GM19193 (cell line): ENCODE data around the gene NF2.

Source experiments
- POLR2A ChIP-seq: IDR thresholded peaks from 4 replicates; pipeline ENCODE4 v1.6.1; 2011; ENCODE audit not compliant: insufficient read depth, insufficient read length; ENCODE audit errors: extremely low read depth

The NF2 gene

DNA sequence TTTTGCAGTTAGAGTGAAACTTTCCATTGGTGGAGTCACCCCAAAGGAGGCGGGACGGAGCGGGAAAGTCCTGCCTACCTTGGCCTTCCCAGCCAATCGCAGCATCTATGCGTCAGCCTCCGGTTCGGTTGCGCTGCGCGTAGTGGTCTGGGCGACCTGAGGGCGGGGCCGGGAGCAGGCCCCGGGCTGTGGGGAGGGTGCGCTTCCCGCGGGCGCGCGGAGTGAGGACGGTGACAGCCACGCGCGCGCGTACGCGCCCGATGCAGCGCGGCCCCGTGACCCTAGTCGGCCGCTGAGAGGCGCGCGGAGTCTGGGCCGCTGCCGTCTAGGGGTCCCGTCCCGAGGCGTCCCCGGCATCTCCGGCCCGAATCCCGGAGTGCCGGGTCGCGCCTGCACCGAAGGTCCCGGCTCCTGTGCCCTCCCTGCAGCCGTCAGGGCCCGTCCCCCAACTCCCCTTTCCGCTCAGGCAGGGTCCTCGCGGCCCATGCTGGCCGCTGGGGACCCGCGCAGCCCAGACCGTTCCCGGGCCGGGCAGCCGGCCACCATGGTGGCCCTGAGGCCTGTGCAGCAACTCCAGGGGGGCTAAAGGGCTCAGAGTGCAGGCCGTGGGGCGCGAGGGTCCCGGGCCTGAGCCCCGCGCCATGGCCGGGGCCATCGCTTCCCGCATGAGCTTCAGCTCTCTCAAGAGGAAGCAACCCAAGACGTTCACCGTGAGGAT, at the start of gene NF2:
Gene NF2 (plus strand): TSS at position 276 of the 718 bp plus-strand sequence. CDS start 366 bp downstream, at position 642.
- TF ChIP-seq POLR2A = peak; percentile 77

DNA sequence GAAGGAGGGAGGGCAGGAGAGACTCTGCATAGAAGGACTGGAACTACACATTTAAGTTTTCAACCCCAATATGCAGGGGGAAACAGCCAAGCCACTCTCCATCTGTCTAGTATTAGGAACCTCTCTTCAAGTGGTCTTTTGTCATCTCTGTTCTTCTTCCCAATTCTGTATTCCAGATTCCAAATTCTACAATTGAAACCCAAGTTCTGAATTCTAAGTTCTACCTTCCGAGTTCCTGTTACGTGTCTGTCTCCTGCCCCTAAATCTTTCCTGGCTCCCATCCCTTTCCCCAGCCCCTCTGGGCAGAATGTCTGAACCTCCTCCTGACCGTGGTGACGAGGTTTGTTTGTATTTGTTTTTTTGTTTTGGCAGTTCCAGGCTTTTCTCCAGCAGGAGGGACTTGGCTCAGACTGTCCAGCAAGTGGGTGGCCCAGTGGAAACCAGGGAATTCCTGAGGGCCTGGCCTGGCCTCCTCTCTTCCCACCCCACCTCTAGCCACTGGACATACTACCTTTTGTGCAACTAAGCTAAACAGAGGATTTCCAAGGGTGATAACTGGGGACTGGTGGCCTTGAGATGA, 48.3 kb upstream of the NF2 start:
- TF ChIP-seq POLR2A = no peak

DNA sequence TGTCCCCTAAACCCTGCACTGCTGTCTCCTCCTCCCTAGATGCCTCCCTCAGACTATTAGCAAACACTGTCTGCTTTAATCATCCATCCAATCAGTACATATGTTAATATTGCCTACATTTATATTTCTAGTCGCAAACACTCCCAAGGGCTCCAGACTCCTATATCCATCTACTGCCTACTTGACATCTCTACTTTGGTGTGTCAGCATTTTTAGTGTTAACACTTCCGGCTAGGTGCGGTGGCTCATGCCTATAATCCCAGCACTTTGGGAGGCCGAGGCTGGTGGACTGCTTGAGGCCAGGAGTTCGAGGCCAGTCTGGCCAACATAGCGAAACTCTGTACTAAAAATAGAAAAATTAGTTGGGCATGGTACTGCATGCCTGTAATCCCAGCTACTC, 44.4 kb upstream of the NF2 start:
- no peak for TF ChIP-seq POLR2A

DNA sequence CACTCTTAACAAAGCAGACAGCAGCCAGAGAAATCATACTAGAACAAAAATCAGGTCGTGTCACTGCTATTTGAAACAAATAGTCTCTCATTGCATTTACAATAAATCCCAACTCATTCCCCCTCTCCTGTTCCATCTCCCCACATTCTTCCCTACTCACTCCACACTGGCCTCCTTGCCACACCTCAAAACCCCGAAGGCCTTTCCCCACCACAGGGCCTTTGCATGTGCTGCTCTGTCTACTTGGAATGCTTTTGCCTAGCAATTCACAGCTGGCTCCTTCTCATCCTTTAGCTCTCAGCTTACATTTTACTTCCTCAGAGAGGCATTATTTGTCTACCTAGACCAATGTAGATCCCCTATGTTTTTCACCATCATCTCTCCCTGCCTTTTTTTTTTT, 43.6 kb upstream of the NF2 start:
- no peak for TF ChIP-seq POLR2A

DNA sequence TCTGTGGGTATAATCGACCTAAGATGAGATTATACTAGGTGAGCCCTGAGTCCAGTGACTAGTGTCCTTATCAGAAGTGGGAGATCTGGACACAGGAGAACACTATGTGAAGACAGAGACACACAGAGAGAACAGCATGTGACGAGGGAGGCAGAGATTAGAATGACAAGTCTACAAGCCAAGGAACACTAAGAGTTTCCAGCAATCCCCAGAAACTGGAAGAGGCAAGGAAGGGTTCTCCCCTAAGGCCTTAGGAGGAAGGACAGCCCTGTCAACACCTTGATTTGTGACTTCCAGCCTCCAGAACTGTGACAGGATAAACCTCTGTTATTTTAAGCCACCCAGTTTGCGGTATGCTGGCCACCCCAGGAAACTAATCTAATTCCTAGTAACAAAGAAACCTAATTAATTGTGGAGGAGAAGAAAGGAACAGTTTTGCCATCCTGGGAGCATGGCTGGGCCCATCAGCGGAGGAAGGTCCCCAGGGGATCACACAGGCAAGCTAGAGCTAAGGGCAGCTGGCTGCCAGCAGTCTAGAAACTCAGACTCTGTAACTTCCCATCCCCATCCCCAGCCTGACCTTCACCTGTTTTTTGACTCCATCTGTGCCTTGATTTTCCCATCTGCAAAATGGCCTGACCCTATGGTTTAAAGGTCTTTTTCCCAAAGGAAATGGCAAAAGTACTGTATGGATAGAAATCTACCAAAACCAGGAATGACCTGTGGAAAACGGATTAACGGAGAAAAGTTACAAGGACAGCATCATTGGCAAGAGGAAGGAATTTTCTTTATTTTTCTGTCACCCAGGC, 39.6 kb upstream of the NF2 start:
- no peak for TF ChIP-seq POLR2A

DNA sequence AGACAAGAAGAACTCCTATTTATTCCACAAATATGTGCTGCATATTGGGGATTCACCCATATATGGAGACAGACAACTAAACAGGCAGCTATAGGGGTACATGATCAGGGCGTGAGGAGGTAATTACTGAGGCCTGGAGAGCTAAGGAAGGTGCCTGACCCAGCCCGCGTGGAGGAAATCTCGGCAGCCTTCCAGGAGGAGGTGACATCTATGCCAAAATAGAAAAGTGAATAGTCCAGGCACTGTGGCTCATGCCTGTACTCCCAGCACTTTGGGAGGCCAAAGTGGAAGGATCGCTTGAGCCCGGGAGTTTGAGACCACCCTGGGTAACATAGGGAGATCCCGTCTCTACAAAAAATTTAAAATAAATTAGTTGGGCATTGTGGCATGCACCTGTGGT, 36.1 kb upstream of the NF2 start:
- TF ChIP-seq POLR2A = no peak

DNA sequence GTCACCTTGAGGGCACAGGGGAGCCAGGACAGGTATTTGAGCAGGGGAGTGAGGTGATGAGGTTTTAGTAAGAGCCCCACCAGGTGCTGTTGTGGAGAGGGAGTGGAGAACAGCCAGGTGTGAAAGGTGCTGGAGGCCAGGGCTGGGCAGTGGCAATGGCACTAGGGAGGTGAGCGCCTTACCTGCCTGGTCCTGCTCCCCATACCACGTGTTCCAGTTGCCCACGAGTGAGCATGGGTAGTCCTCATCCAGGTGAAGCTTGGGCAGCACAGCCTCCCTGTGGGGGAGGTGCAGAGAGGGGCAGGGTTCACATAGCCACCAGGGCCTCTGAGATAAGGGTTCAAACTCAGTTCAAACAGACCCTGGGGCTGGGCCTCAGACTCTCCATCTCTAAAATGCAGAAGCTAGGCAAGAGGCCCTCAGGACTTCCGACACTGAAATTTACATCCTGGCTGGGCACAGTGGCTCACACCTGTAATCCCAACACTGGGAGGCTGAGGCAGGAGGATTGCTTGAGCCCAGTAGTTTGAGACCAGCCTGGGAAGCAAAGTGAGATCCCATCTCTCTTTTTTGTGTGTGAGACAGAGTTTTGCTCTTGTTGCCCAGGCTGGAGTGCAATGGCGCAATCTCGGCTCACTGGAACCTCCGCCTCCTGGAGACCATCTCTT, 34.3 kb upstream of the NF2 start:
- TF ChIP-seq POLR2A = no peak

DNA sequence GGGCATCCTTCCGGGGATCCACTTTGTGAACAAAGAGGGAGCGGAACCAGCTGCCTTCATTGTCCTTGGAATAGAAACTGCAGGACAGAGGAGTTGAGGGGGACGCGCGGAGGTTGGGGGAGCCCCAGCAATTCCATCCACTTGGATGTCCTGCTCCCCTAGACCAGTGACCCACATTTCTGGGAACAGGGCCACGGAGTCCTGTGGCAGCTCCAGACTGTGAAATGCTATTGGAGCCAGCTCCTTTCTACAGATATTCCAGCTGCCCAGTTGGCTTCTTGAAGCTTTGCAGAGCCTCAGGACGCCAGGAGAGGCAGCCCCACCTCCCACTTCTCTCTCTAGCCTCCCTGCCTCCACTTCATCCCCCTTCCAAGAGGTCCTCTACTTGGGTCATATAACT, 33.0 kb upstream of the NF2 start:
- no peak for TF ChIP-seq POLR2A

DNA sequence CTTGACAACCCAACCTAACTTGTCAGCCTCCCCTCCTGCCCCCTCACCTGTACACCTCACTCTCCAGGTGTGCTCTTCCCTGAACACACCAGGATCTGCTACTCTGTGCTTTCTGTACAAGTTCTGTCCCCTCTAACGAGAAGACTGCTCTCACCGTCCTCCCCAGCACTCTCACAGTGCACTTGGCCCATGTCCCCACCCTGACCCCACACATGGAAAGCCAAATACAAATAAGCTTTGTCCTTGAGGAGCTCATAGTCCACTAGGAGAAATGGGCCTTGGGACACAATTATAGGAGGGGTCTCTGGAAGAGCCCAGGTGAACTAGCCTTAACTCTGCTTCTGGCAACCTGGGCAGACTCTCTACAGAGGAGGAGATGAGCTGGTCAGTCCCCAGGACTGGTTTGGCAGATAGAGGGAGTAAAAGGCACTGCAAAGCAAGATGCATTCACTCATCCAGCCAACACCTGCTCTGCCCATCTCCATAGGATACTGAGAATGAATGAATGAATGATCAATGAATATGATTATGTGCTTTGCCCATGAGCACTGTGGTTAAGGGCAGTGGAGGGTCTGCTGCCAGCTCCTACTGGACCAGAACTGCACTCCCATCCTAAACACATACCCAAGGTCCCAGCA, 32.4 kb upstream of the NF2 start:
- no peak for TF ChIP-seq POLR2A

DNA sequence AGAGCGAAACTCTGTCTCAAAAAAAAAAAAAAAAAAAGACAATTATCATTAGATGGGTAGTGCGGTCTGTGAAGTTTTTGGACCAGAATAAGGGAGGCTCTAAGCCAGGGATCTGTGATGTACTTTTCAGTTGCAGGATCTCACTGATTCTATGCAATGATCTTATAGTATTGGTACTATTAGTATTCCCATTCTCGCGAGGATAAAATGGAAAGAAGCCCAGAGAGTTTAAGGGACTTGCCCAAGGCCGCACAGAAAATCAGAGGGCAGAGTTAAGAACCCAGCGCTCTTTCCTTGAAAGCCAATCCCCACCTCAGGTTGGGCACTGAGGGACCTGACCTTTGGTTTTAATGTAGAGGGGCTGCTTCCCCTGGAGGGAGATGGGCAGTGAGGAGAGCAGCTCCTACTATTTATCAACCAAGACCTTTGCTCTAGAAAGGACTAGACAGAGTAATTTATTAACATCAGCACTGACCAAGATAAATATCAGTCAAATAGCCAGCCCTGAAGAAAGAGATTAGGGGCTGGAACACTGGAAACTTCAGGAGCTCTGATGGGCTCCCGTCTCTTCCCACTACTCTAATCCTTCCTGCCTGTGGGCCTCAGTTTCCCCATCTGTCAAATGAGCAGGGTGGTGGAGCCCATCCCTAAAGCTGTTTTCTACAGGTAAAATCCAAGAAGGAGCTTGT, 28.5 kb upstream of the NF2 start:
- TF ChIP-seq POLR2A = no peak

DNA sequence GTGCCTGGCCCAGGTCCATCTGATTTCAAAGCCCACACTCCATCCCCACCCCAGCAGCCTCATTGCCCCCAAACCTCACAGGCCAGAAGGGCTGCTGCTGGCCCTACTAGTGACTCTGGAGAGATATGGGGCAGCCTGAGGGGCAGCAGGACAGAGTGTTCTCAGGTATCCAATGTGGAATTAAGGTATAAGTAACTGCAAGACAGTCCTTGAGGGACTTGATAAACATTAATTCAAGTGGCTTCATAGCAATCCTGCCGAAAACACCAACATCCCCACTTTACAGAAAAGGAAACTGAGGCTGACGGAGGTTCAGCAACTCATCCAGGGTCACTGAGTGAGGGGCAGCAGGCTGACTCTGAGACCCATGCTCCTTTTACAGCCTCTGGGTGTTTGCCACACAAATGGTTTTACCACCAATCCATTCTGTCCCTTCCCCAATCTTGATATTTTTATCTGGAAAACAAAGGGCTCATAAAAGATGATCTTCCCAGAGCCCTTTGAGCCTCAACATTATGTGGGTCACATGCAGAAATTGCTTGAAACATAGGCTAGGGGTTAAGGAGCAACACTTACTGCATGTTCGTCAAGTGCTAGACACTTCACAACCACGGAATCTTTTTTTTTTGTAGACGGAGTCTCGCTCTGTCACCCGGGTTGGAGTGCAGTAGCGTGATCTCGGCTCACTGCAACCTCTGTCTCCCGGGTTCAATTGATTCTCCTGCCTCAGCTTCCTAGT, 24.8 kb upstream of the NF2 start:
- TF ChIP-seq POLR2A = no peak

DNA sequence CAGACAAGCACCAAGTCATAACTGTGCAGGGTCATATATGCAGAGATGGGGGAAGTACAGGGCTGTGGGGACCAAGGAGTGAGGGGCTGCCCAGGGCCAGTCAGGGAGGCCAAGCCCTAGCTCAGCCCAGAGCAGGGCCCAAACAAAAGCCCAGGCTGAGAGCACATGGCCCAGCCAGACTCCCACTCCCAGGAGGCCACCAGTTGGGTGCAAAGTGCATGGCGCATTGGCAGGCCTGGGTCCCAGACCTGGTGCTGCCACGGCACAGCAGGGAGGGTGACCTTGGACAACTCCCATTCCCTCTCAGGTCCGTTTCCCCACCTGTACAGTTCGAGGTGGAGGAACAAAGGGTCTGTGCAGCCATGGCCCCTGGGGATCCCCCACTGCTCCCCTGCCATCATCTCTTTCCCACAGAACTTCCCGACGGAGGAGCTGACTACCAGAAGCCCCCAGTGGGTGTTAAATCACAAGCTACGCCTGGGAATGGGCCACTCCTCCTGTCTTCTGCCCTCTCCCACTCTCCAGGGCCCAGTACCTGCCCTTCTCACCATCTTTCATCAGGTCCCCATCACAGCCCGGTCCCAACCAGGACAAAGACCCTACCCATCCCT, 23.1 kb upstream of the NF2 start:
- no peak for TF ChIP-seq POLR2A

DNA sequence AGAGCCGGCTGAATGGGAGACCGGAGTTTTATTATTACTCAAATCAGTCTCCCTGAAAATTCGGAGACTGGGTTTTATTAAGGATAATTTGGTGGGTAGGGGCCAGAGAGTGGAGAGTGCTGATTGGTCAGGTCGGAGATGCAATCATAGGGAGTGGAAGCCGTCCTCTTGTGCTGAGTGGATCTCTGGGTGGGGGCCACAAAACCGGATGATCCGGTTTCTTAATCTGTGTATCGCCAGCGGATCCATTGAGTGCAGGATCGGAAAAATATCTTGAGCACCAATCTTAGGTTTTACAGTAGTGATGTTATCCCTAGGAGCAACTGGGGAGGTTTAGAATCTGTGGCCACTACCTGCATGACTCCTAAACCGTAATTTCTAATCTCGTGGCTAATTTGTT, 21.6 kb upstream of the NF2 start:
- TF ChIP-seq POLR2A = no peak

DNA sequence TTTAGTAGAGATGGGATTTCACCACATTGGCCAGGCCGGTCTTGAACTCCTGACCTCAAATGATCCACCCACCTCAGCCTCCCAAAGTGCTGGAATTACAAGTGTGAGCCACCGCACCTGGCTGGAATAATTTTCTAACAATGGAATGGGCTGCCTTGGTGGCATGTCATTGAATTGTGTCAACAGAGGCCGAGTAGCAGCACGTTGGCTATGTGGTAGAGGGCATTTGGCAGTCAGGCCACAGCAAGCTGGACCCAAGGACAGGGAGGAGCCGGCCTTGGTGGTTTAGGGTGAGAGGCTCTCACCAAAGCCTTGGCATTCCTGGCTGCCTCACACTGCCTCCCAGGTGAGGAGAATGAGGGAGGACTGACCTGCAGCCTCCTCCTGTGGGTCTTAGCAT, 18.5 kb upstream of the NF2 start:
- TF ChIP-seq POLR2A = no peak
